HK-2 (cell line): Measurements from ENCODE around the gene CCS.
"Not testable (repeated sequence)": the region's sequence is repeated elsewhere in the genome, so short reads cannot be mapped to it uniquely, and the experiment has no call there.

Source experiments
- DNase-seq: peaks from one replicate; pipeline ENCODE4 v3.0.0-alpha.2; 2018; ENCODE audit not compliant: unreplicated experiment

Gene CCS

DNA sequence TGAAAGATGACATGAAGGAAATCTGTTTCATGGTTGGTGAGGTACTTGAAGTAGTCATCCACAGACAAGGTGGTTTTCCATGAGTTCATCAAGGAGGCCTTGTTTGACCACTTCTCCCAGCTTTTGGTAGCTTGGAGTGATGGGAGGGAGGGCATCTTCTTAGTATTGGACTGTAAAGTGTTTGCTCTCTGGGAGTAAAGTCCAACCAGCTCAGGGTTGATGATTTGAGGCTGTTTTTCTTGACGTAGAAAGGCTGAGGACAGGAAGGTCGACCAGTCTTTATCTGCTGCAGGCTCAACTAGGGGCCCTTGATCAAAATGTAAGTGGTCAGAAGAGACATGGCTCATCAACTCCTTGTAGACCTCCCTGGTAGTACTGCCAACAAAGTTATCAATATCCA is 1.8 kb upstream of the CCS start:
- DNase-seq = no peak

- DNase-seq = no peak
These were observed 284 bp downstream of the CCS start for GRCh38 chr11:66593303-66593635.

- peak; percentile 4 for DNase-seq
These were observed 665 bp downstream of the CCS start for GRCh38 chr11:66593650-66594049.

GRCh38 chr11:66595245-66595904 is 2.4 kb downstream of the CCS start:
- DNase-seq = no peak

- DNase-seq = no peak
These were observed 6.0 kb downstream of the CCS start for GRCh38 chr11:66598993-66599392.

DNA sequence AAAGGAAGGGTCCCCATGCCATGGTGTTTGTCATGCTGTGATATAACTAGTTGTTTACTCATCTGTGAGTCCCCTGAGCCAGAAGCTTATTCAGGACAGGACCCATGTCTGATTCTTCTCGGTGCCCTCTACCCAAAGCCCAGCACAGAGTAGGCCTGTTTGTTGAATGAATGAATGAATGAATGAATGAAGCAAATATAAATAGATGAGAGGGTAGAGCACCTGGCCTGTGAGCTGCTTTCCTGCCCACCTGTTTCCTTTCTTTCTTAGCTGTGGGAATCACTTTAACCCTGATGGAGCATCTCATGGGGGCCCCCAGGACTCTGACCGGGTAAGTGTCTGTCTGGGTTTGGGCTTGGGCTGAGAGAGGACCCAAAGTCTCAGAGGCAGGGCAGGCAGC is 7.2 kb downstream of the CCS start:
- no peak for DNase-seq

DNA sequence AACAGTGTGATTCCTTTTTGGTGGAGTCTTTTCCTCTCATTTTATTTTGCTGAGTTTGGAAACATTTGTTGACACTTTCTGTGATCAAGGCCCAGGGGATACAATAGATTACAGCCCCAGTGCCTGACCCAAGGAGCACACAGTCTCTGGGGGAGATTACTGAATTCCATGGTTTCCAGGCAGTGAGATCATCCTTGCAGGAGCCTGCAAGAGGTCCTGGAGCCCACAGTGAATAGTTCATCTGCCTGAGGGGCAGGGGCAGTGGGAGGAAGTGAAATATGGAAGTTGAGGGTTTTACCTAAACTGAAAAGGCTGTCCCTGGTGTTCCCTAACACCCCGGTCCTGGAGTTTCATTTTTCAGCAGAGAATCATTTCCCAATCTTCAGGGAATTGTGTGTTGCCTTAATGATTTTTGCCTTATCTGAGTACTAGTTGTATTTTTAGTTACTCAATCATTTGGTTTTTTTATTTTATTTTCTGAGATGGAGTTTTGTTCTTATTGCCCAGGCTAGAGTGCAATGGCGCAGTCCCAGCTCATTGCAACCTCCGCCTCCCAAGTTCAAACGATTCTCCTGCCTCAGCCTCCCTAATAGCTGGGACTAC is 7.7 kb downstream of the CCS start:
- DNase-seq = no peak

GRCh38 chr11:66603072-66603471 is 10.1 kb downstream of the CCS start:
- DNase-seq = no peak

GRCh38 chr11:66604155-66604554 is 11.2 kb downstream of the CCS start:
- no peak for DNase-seq

- DNase-seq = not testable (repeated sequence)
These were observed 13.6 kb downstream of the CCS start for GRCh38 chr11:66606608-66607007.

DNA sequence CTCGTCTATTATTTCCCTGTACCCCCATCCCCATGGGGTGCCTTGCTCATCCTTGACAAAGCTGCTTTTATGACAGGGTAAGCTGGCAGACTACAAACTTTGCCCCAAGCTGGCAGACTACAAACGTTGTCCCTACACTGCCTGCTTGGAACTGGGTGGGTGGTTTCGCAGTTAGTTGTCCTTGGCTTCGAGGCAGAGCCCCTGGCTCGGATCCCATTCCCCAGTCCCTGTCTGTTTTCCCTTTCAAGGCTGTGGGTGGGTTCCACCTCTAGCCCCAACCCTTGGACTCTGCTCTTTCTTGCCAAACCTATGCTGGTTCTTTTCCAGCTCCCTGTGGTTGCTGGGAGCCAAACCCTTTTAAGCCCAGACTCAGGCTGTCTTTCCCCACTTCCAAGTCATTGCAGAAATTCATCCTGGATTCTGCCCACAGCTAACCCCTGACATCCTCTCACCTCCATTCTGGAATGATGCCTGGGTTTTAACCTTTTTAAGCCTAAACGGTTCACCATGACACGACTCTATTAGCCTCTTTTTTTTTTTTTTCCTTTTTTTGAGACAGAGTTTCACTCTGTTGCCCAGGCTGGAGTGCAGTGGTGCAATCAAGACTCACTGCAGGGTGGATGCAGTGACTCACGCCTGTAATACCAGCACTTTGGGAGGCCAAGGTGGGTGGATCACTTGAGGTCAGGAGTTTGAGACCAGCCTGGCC is 14.3 kb downstream of the CCS start:
- no peak for DNase-seq

DNA sequence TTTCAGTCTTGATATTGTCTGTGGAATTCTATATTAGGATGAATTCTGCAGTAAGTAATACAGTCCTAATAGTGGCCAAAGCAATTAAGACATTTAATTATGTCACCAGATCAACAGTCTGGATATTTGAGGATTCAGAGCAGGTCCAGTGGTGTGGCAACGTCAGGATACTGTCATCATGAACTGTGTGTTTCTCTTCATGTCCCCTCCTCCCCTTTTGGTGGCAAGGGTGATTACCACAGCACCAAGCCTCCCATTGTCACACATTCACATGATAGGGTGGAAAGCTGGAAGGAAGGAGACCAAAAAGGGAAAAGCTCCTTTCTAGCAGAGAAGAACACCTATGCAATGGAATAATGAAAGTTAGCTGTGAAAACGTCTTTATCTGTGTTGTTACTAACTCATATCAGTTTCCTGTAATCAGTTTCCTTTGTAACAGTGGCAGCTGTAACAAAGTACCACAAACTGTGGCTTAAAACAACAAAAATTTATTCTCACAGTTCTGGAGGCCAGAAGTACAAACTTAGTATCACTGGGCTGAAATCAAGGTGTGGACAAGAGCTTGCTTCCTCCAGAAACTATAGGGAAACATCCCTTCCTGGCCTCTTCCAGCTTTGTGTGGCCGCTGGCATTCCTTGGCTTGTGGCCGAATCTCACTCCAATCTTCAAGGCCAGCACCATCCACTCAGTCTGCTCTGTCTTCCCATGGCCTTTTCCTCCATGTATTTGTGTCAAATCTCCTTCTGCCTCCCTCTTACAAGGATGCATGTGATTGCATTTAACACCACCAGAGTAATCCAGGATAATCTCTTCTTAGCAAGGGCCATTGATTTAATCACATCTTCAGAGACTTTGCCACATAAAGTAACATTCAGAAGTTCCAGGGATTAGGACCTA is 17.0 kb downstream of the CCS start:
- DNase-seq = no peak

DNA sequence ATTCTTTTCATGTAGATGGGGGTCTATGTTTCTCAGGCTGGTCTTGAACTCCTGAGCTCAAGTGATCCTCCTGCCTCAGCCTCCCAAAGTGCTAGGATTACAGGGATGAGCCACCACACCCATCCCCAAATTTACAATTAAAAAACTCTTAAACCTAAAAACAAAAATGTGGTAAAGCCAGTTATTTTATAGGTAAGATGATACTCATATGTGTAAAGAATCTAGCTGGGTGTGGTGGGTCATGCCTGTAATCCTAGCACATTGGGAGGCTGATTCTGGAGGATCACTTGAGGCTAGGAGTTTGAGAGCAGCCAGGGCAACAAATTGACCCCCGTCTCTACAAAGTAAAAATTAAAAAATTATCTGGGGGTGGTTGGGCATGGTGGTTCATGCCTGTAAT is 19.5 kb downstream of the CCS start:
- no peak for DNase-seq

DNA sequence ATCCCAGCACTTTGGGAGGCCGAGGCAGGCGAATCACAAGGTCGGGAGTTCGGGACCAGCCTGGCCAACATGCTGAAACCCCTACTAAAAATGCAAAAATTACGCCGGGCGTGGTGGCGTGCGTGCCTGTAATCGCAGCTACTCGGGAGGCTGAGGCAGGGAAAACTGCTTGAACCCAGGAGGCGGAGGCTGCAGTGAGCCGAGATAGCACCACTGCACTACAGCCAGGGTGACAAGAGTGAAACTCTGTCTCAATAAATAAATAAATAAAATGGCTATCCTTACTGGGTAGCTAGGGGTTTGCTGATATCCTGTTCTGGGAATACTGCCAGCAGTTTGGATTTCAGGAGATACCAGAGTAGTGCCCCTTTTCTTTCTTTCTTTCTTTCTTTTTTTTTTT is 21.1 kb downstream of the CCS start:
- no peak for DNase-seq

- DNase-seq = peak; percentile 97
These were observed 23.6 kb downstream of the CCS start, which contains the start of gene RBM14 for GRCh38 chr11:66616379-66617154. Gene RBM14, plus strand, starts transcription at chr11:66616630. Its CDS starts 91 bp downstream, at chr11:66616721.

DNA sequence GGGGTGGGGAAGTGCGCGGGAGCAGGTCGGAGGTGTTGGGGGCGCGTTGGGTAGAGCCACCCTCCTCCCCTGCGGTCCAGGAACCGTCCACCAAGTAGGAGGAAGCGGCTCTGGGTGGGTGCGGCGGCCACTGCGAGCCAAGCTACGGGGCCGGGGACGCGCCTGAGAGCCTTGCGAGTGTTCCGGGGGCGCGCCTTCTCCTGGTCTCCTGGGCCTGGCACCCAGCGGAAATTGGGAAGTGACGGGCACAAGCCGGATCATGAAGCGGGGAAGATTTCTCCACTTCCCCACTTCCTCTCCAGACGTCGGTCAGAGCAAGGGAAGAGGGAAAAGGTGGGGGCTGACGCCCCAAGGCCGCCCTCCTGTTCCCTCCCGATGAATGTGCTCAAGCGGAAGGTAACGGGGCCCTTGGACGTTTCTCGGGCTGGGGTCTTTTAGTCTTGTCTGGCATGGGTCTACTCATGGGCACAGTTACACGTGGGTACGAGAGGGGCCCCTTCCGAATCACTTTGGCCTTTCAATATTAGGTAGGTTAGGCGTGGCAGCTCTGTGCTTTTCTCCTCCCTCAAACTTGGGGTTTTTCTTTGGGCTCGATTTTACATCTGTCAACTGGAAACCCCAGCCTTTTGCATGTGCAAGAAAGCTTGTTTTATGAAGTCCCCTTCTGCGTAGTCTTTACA is 24.3 kb downstream of the CCS start:
- no peak for DNase-seq

- no peak for DNase-seq
These were observed 26.1 kb downstream of the CCS start for GRCh38 chr11:66619080-66619554.

DNA sequence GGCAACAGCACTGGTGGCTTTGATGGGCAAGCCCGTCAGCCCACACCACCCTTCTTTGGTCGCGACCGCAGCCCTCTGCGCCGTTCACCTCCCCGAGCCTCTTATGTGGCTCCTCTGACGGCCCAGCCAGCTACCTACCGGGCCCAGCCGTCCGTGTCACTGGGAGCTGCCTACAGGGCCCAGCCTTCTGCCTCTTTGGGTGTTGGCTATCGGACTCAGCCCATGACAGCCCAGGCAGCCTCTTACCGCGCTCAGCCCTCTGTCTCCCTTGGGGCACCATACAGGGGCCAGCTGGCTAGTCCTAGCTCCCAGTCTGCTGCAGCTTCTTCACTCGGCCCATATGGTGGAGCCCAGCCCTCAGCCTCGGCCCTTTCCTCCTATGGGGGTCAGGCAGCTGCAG is 31.5 kb downstream of the CCS start:
- no peak for DNase-seq

DNA sequence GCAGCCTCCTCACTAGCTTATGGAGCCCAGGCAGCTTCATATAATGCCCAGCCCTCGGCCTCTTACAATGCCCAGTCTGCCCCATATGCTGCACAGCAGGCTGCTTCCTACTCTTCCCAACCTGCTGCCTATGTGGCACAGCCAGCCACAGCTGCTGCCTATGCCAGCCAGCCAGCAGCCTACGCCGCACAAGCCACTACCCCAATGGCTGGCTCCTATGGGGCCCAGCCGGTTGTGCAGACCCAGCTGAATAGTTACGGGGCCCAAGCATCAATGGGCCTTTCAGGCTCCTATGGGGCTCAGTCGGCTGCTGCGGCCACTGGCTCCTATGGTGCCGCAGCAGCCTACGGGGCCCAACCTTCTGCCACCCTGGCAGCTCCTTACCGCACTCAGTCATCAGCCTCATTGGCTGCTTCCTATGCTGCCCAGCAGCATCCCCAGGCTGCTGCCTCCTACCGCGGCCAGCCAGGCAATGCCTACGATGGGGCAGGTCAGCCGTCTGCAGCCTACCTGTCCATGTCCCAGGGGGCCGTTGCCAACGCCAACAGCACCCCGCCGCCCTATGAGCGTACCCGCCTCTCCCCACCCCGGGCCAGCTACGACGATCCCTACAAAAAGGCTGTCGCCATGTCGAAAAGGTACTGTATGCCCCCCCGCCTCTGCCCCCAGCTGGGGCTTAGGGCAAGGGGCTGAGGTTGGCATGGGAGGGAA is 32.2 kb downstream of the CCS start:
- no peak for DNase-seq

GRCh38 chr11:66625752-66626149 is 32.8 kb downstream of the CCS start:
- no peak for DNase-seq
